Bronchial epithelial cell (primary cell): ENCODE results near the gene IP6K3. TPM values are rescaled to one million over a fixed set of nuclear protein-coding genes. Genes with fewer than 3 reads are reported as not detected.

ENCODE experiments used
- DNase-seq: peaks from one replicate; pipeline ENCODE4 v3.0.0-alpha.2; 2010; ENCODE audit warnings: low read depth
- FAIRE-seq: peaks from 2 replicates; lab custom pipeline; 2011; peaks lifted over from hg19 to GRCh38; lab: Jason Lieb, UNC
- H3K27me3 ChIP-seq: 2 replicates; pipeline ENCODE4 v1.5.1; 2011; ENCODE audit warnings: low read length; ENCODE audit not compliant: control insufficient read depth, insufficient read depth
- H3K36me3 ChIP-seq: 2 replicates; pipeline ENCODE4 v1.5.1; 2011; ENCODE audit warnings: low read length; ENCODE audit not compliant: control insufficient read depth, insufficient read depth
- H3K4me3 ChIP-seq: 2 replicates; pipeline ENCODE4 v1.5.1; 2011; ENCODE audit warnings: mild to moderate bottlenecking, low read depth, low read length, control low read depth
- total RNA-seq: library from RNA; depleted of rRNA; stranded (reverse); fragments of >200 nt; gene quantifications from 2 replicates; pipeline ENCODE4 v1.2.1, GENCODE V29; 2014
- TF ChIP-seq, protein P1 (sequence below): IDR thresholded peaks from 2 replicates; pipeline ENCODE4 v1.5.1; 2011; ENCODE audit warnings: mild to moderate bottlenecking, moderate library complexity, low read length, control low read depth, inconsistent platforms; ENCODE audit not compliant: insufficient read depth, severe bottlenecking

Gene IP6K3
- total RNA-seq, 1 donor from 2014 or later, result under 0.01 TPM

DNA sequence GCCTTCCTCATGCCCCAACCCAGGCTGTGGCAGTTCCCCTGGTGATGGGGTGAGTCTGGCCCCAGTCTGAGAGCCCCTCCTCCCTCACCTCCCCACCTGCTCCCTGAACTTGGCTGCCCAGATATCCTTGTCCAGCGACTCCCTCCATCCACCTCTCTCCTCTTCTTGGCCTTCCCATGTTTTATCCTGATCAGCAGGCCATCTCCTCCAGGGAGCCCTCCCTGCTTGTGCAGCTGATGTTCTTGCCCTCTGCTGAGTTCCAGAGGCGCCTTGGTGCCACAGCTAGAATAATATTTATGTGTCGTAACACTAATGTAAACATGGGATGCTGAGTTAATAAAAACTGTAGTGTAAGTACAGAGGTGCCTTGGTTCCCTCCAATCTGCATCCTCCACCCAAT is 10.4 kb upstream of the IP6K3 start:
- no peak for FAIRE-seq
- H3K27me3 ChIP-seq, result no peaks in the 10 kb centered on the region
- TF ChIP-seq, protein P1, sequence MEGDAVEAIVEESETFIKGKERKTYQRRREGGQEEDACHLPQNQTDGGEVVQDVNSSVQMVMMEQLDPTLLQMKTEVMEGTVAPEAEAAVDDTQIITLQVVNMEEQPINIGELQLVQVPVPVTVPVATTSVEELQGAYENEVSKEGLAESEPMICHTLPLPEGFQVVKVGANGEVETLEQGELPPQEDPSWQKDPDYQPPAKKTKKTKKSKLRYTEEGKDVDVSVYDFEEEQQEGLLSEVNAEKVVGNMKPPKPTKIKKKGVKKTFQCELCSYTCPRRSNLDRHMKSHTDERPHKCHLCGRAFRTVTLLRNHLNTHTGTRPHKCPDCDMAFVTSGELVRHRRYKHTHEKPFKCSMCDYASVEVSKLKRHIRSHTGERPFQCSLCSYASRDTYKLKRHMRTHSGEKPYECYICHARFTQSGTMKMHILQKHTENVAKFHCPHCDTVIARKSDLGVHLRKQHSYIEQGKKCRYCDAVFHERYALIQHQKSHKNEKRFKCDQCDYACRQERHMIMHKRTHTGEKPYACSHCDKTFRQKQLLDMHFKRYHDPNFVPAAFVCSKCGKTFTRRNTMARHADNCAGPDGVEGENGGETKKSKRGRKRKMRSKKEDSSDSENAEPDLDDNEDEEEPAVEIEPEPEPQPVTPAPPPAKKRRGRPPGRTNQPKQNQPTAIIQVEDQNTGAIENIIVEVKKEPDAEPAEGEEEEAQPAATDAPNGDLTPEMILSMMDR, result no peak
- DNase-seq, result no peak
- H3K4me3 ChIP-seq, result no peak overlapping the region
- H3K36me3 ChIP-seq, result no peaks in the 10 kb centered on the region

DNA sequence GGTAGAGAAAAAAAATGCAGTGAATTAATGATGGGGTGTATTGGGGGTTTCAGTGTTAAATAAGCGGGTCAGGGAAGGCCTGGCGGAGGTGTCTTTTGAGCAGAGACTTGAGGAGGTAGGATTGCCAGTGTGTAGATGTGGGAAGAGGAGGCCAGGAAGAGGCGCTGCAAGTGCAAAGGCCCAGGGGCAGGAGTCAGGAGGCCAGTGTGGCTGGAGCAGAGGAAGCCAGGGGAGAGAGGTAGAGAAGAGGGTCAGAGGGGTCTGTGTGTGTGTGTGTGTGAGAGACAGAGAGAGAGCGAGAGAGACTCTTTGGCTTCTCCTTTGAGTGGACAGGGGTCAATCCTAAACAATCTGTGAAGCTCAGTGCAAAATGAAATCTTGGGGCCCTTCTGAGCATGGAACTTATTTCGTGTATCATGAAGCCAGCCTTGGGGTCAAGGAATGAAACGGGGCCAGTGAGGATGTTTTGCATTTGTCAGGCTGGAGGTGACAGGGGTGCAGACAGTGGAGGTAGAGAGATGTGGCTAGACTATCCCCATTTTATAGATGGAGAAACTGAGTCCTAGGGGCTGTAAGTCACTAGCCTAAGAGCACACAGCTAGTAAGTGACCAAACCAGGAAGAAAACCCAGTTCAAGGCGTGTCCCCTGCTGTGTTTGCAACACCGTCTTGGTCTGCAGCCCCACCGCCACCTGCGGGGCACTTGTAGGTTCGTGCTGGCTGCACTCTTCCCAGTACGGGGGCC is 9.7 kb upstream of the IP6K3 start:
- Histone ChIP-seq H3K4me3 (no peak overlapping the region), H3K27me3 (no peaks in the 10 kb centered on the region), H3K36me3 (no peaks in the 10 kb centered on the region)
- DNase-seq (no peak), FAIRE-seq (no peak)
- TF ChIP-seq, protein P1, result no peak

DNA sequence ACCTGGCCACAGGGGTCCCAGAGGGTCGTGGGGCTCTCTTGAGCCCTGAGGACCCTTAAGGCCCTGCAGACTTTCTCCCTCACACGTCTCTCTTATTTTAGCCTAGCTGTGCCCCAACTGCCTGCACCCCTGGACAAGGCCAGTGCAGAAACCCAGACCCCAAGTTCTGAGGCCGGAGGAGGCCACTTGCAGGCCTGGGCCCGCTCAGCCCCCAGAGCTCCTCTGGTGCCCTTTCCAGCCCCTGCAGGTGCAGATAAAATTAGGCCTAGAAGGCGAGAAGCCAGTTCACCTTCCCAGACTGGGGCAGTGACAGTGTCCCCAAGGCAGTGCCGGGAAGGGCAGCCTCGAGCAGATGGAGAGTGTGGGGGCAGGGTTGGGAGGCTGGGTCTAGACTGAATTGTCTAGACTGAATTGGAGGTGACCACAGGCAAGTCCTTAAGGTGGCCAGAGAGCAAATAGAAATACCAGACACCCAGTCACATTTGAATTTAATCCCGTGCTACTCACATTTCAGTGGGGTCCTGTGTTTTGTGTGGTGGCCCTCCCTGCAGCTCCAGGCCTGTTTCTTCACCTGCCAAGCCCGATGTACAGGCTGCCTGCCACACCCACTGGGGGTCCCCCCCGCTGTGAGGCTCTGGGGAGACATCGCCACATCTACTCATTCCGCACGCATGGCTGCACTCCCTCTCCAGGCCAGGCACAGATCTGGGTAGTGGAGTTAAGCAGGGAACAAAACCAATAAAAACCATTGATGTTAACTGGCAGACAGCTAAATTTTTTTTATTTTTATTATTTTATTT is 8.6 kb upstream of the IP6K3 start:
- FAIRE-seq (no peak), DNase-seq (no peak)
- Histone ChIP-seq H3K36me3 (no peaks in the 10 kb centered on the region), H3K27me3 (no peaks in the 10 kb centered on the region), H3K4me3 (no peak overlapping the region)
- TF ChIP-seq, protein P1, result no peak

DNA sequence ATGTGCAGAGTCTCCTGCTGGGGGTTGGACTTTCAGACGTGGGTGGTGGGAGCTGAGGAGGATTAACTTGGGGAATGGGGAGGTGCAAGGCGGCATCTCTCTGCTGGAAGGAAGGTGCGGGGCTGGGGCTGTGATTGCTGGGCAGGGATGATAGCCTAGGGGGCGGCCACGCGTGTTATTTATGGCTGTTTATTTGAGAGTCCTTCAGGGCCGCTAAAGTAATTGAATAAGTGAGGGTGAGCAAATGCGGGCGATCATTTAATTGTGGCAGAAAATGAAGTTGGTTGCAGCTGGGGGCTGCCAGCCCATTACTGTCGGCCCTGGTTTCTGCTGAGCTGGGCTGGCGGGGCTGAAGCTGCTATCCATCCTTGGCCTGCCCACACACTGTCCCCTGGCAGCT is 7.5 kb upstream of the IP6K3 start:
- DNase-seq (no peak), FAIRE-seq (no peak)
- H3K36me3 ChIP-seq, result no peaks in the 10 kb centered on the region
- H3K27me3 ChIP-seq, result no peaks in the 10 kb centered on the region
- no peak overlapping the region for H3K4me3 ChIP-seq
- TF ChIP-seq, protein P1, result no peak

DNA sequence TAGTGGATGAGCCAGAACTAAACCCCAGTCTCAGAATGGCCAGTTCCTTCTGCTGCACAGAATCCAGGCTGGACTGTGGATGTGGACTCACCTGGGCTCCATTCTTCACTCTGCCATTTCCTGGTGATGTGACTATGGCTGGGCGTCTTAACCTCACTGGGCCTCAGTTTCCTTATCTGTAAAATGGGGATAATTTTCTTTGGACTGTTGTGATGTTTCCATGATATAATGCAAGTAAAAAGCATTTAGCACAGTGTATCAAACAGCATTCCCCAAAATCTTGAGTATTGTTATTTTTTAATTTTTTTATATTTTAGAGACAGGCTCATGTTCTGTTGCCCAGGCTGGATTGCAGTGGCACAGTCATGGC is 5.9 kb upstream of the IP6K3 start:
- TF ChIP-seq, protein P1, result no peak
- DNase-seq, result no peak
- Histone ChIP-seq H3K27me3 (no peaks in the 10 kb centered on the region), H3K4me3 (no peak overlapping the region), H3K36me3 (no peaks in the 10 kb centered on the region)
- FAIRE-seq, result no peak
